Measurements from ENCODE around the gene KBTBD13.

Gene KBTBD13

DNA sequence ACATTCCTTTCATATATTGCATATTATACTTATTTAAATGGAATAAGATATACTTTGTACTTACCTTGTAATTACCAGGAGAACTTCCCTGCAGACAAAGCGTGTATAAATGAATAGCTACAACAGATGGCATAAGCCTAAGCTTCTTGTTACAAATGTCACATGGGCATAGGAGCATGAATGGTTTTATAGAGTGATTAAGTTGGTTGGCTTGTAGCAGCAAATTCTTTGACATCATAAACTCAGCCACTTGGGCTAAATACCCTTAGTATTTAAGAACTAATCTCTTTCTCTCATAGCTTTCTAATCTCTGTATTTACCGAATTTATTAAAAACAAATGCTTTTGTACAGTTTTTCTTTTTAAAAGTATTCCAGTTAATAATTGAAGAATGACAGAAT lies 38.5 kb downstream of the KBTBD13 start, which contains the start of gene UBAP1L:
UBAP1L (minus strand) TSS at position 115 of the 400 bp plus-strand sequence. CDS start 8,985 bp downstream, outside the sequence.
- Histone ChIP-seq H3K9ac (ENCODE audit: low read depth, low read length) (no peak within 1 kb of the TSS), H3K36me3 (ENCODE audit: insufficient read depth, low read length) (peaks cover 15% of the 10 kb centered on the region; the same call in 1 of the 2 replicates), H3K4me1 (ENCODE audit: insufficient read depth, low read length) (no peaks in the 10 kb centered on the region), H3K9me3 (ENCODE audit: control insufficient read depth, insufficient read depth, low read length) (no peaks in the 10 kb centered on the region)

DNA sequence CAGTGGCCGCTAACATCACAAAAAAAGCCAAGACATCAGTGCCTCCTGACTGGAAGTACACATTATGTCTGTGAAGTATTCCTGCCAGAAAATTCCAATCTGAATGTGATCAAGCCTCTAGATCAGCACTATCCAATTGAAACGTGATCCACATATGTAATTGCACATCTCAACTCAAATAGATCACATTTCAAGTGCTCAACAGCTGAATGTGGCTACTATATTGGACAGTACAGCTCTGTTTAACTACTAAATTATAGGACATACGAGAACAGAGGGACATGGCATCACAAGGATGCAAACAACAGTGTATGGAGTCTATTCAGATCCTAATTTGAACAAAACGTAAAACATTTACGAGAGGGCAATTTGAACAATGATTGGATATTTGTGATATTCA lies 39.0 kb downstream of the KBTBD13 start:
- H3K9me3 ChIP-seq (ENCODE audit: control insufficient read depth, insufficient read depth, low read length): no peaks in the 10 kb centered on the region
- H3K36me3 ChIP-seq (ENCODE audit: insufficient read depth, low read length): peaks cover 15% of the 10 kb centered on the region; the same call in 1 of the 2 replicates
- no peaks in the 10 kb centered on the region for H3K4me1 ChIP-seq (ENCODE audit: insufficient read depth, low read length)
- H3K9ac ChIP-seq (ENCODE audit: low read depth, low read length): no peak overlapping the region

Measured in ES-I3 (cell line).